Inferior parietal cortex (tissue), 1 donor: ENCODE data around the gene JAKMIP1.

Source experiments
- DNase-seq: peaks from one replicate; pipeline ENCODE4 v3.0.0-alpha.2; 2016; ENCODE audit errors: extremely low spot score

JAKMIP1 gene

GRCh38 chr4:6180841-6181631, 19.3 kb downstream of the JAKMIP1 start:
- no peak for DNase-seq

- no peak for DNase-seq
Measured at GRCh38 chr4:6179362-6179761, 21.0 kb downstream of the JAKMIP1 start.

- DNase-seq = no peak
Measured at GRCh38 chr4:6178757-6179156, 21.6 kb downstream of the JAKMIP1 start.

- DNase-seq = no peak
Measured at GRCh38 chr4:6177587-6178197, 22.7 kb downstream of the JAKMIP1 start.

GRCh38 chr4:6175426-6175825, 24.9 kb downstream of the JAKMIP1 start:
- no peak for DNase-seq

GRCh38 chr4:6172927-6173200, 27.5 kb downstream of the JAKMIP1 start:
- no peak for DNase-seq

- no peak for DNase-seq
Measured at GRCh38 chr4:6172093-6172926, 28.0 kb downstream of the JAKMIP1 start.

GRCh38 chr4:6169239-6169638, 31.1 kb downstream of the JAKMIP1 start:
- DNase-seq = no peak

- no peak for DNase-seq
Measured at GRCh38 chr4:6165766-6166165, 34.6 kb downstream of the JAKMIP1 start.

- no peak for DNase-seq
Measured at GRCh38 chr4:6162885-6163284, 37.5 kb downstream of the JAKMIP1 start.

- DNase-seq = no peak
Measured at GRCh38 chr4:6161921-6162464, 38.4 kb downstream of the JAKMIP1 start.

GRCh38 chr4:6160536-6160935, 39.8 kb downstream of the JAKMIP1 start:
- DNase-seq = no peak

- no peak for DNase-seq
Measured at GRCh38 chr4:6157926-6158325, 42.4 kb downstream of the JAKMIP1 start.

GRCh38 chr4:6155996-6156750, 44.2 kb downstream of the JAKMIP1 start:
- no peak for DNase-seq

- no peak for DNase-seq
Measured at GRCh38 chr4:6154875-6155274, 45.5 kb downstream of the JAKMIP1 start.

- DNase-seq = no peak
Measured at GRCh38 chr4:6153874-6154273, 46.5 kb downstream of the JAKMIP1 start.

- DNase-seq = no peak
Measured at GRCh38 chr4:6152869-6153705, 47.3 kb downstream of the JAKMIP1 start.

- no peak for DNase-seq
Measured at GRCh38 chr4:6150046-6150735, 50.2 kb downstream of the JAKMIP1 start.

GRCh38 chr4:6148506-6149205, 51.7 kb downstream of the JAKMIP1 start:
- no peak for DNase-seq

GRCh38 chr4:6147441-6147840, 52.9 kb downstream of the JAKMIP1 start:
- DNase-seq = no peak
